ENCODE measurements around the gene SYCE1L.
A peak's percentile ranks its signal among the peaks of the same experiment; 100 is the strongest.
"Not testable (repeated sequence)": the region's sequence is repeated elsewhere in the genome, so short reads cannot be mapped to it uniquely, and the experiment has no call there.

The SYCE1L gene

GRCh38 chr16:77197747-77198146, 1.5 kb upstream of the SYCE1L start:
- DNase-seq (ENCODE audit: low read depth in 2 of 2) = no peak

- DNase-seq (ENCODE audit: low read depth in 2 of 2) = no peak
Observed at GRCh38 chr16:77206533-77206932, 7.3 kb downstream of the SYCE1L start.

GRCh38 chr16:77207030-77207429, 7.8 kb downstream of the SYCE1L start:
- no peak for DNase-seq (ENCODE audit: low read depth in 2 of 2)

GRCh38 chr16:77208382-77208781, 9.2 kb downstream of the SYCE1L start:
- DNase-seq (ENCODE audit: low read depth in 2 of 2) = no peak

- peak; percentile 56 to 58 for DNase-seq (ENCODE audit: low read depth in 2 of 2)
Observed at GRCh38 chr16:77211880-77212740, 12.9 kb downstream of the SYCE1L start.

GRCh38 chr16:77212741-77213541, 13.7 kb downstream of the SYCE1L start:
- DNase-seq (ENCODE audit: low read depth in 2 of 2) = peak; percentile 69 to 70

- DNase-seq (ENCODE audit: low read depth in 2 of 2) = no peak
Observed at GRCh38 chr16:77213542-77214106, 14.4 kb downstream of the SYCE1L start.

- no peak for DNase-seq (ENCODE audit: low read depth in 2 of 2)
Observed at GRCh38 chr16:77214411-77215138, 15.4 kb downstream of the SYCE1L start.

- no peak for DNase-seq (ENCODE audit: low read depth in 2 of 2)
Observed at GRCh38 chr16:77219437-77219836, 20.2 kb downstream of the SYCE1L start.

GRCh38 chr16:77220427-77220826, 21.2 kb downstream of the SYCE1L start:
- DNase-seq (ENCODE audit: low read depth in 2 of 2) = no peak

- no peak for DNase-seq (ENCODE audit: low read depth in 2 of 2)
Observed at GRCh38 chr16:77221482-77221881, 22.3 kb downstream of the SYCE1L start.

GRCh38 chr16:77223184-77223583, 24.0 kb downstream of the SYCE1L start:
- peak; percentile 10 to 31 for DNase-seq (ENCODE audit: low read depth in 2 of 2)

- no peak for DNase-seq (ENCODE audit: low read depth in 2 of 2)
Observed at GRCh38 chr16:77225182-77225581, 26.0 kb downstream of the SYCE1L start.

- no peak for DNase-seq (ENCODE audit: low read depth in 2 of 2)
Observed at GRCh38 chr16:77227745-77228144, 28.5 kb downstream of the SYCE1L start.

GRCh38 chr16:77231047-77231446, 31.8 kb downstream of the SYCE1L start:
- DNase-seq (ENCODE audit: low read depth in 2 of 2) = no peak

GRCh38 chr16:77233799-77234519, 34.8 kb downstream of the SYCE1L start:
- DNase-seq (ENCODE audit: low read depth in 2 of 2) = no peak

- no peak for DNase-seq (ENCODE audit: low read depth in 2 of 2)
Observed at GRCh38 chr16:77234611-77235010, 35.4 kb downstream of the SYCE1L start.

- peak; percentile 78 to 85 for DNase-seq (ENCODE audit: low read depth in 2 of 2)
Observed at GRCh38 chr16:77236063-77236511, 36.9 kb downstream of the SYCE1L start.

- DNase-seq (ENCODE audit: low read depth in 2 of 2) = no peak
Observed at GRCh38 chr16:77238593-77238992, 39.4 kb downstream of the SYCE1L start.

- DNase-seq (ENCODE audit: low read depth in 2 of 2) = not testable (repeated sequence)
Observed at GRCh38 chr16:77242471-77242870, 43.3 kb downstream of the SYCE1L start.

GRCh38 chr16:77246150-77246549, 46.9 kb downstream of the SYCE1L start:
- no peak for DNase-seq (ENCODE audit: low read depth in 2 of 2)

Data from stimulated activated CD4-positive, alpha-beta T cell treated with anti-CD3 and anti-CD28 coated beads, Interleukin-4, amount 100 ng/mL, for 48 hours (primary cell).